OCI-LY7 (cell line): ENCODE results near the gene LRFN2. TPM values are rescaled to one million over a fixed set of nuclear protein-coding genes. Genes with fewer than 3 reads are reported as not detected.

Source experiments
- BruUV-seq: library from RNA; stranded (reverse); fragments of 400-500 nt; replicated peaks from 2 replicates; lab custom pipeline; 2021; lab: Mats Ljungman, UMichigan
- CTCF ChIA-PET: fragments of 300-600 bp; sonication (Branson Sonifier 250); formaldehyde crosslinking; loops from one replicate; lab custom pipeline; 2022; ENCODE audit warnings: antibody characterized with exemption; ENCODE audit not compliant: unreplicated experiment; lab: Charles Lee
- POLR2A ChIA-PET: fragments of 300-600 bp; sonication (Branson Sonifier 250); formaldehyde crosslinking; loops from one replicate; lab custom pipeline; 2022; ENCODE audit warnings: antibody characterized with exemption; lab: Charles Lee
- DNase-seq: peaks from one replicate; pipeline ENCODE4 v3.0.0-alpha.2; 2015; ENCODE audit warnings: low spot score
- H2AFZ ChIP-seq: fragments of 200-600 bp; sonication (generic), shearing (Covaris generic); 2 replicates; pipeline ENCODE4 v1.6.1; 2014; ENCODE audit warnings: mild to moderate bottlenecking, antibody characterized with exemption, low read length, moderate library complexity
- H3K27ac ChIP-seq: fragments of 200-600 bp; sonication (generic); 2 replicates; pipeline ENCODE4 v1.5.1; 2014; ENCODE audit warnings: mixed run types, low read depth, mild to moderate bottlenecking, moderate library complexity, low read length, inconsistent platforms; ENCODE audit not compliant: poor library complexity, severe bottlenecking
- H3K36me3 ChIP-seq: fragments of 200-600 bp; sonication (generic); 2 replicates; pipeline ENCODE4 v1.6.1; 2014; ENCODE audit warnings: mild to moderate bottlenecking, antibody characterized with exemption, low read length, moderate library complexity, mixed read lengths; ENCODE audit not compliant: insufficient read depth
- H3K4me1 ChIP-seq: fragments of 200-600 bp; sonication (generic); 2 replicates; pipeline ENCODE4 v1.5.1; 2014; ENCODE audit warnings: mild to moderate bottlenecking, low read length; ENCODE audit not compliant: insufficient read depth, poor library complexity, severe bottlenecking
- H3K4me2 ChIP-seq: fragments of 200-600 bp; sonication (generic); 2 replicates; pipeline ENCODE4 v1.6.1; 2014; ENCODE audit warnings: mild to moderate bottlenecking, low read length
- H3K4me3 ChIP-seq: fragments of 200-600 bp; sonication (generic); 2 replicates; pipeline ENCODE4 v1.5.1; 2014; ENCODE audit warnings: mild to moderate bottlenecking, low read depth, low read length; ENCODE audit not compliant: poor library complexity, severe bottlenecking
- H3K79me2 ChIP-seq: fragments of 200-600 bp; sonication (generic); 2 replicates; pipeline ENCODE4 v1.6.1; 2016; ENCODE audit warnings: low read depth, mild to moderate bottlenecking, low read length, moderate library complexity, mixed read lengths; ENCODE audit not compliant: insufficient read depth
- H3K9me2 ChIP-seq: fragments of 200-600 bp; sonication (generic); 2 replicates; pipeline ENCODE4 v1.6.1; 2016; ENCODE audit warnings: mild to moderate bottlenecking, low read length, mixed read lengths; ENCODE audit not compliant: insufficient read depth
- H3K9me3 ChIP-seq: fragments of 200-600 bp; sonication (generic); 2 replicates; pipeline ENCODE4 v1.6.1; 2014; ENCODE audit warnings: mild to moderate bottlenecking, mixed run types, low read length, mixed read lengths
- H4K20me1 ChIP-seq: fragments of 200-600 bp; sonication (generic); 2 replicates; pipeline ENCODE4 v1.6.1; 2014; ENCODE audit warnings: mild to moderate bottlenecking, antibody characterized with exemption, low read length, moderate library complexity, mixed read lengths; ENCODE audit not compliant: insufficient read depth
- CTCF ChIP-seq: fragments of 200-600 bp; sonication (generic); conservative IDR thresholded peaks from 2 replicates; pipeline ENCODE4 v1.5.1; 2014; ENCODE audit warnings: mild to moderate bottlenecking, antibody characterized with exemption, low read length, moderate library complexity, mixed read lengths
- EZH2phosphoT487 ChIP-seq: fragments of 200-600 bp; sonication (generic); IDR thresholded peaks from 2 replicates; pipeline ENCODE4 v1.6.1; 2018; ENCODE audit warnings: low read depth, borderline replicate concordance, mild to moderate bottlenecking, mixed run types, antibody characterized with exemption, low read length, moderate library complexity, mixed read lengths
- intact Hi-C: fragments of 100-400 bp; cut with micrococcal nuclease; formaldehyde crosslinking; loops from one replicate; pipeline ENCODE4 v1.10.0; 2022; ENCODE audit not compliant: unreplicated experiment
- total RNA-seq, 2 experiments: library from RNA; depleted of rRNA in 1 of 2; stranded (reverse); fragments of >200 nt in 1 of 2; shearing (Covaris generic) in 1 of 2; gene quantifications; 2 replicates each; pipeline ENCODE4 v1.2.3, GENCODE V29; 2014 to 2022

LRFN2 gene
- total RNA-seq, 2 experiments from 2014 or later: not detected

- Histone ChIP-seq H3K9me3 (peaks cover 2% of the 10 kb centered on the region; the same call in 1 of the 2 replicates), H3K36me3 (no peaks in the 10 kb centered on the region), H4K20me1 (no peaks in the 10 kb centered on the region), H3K4me2 (no peak overlapping the region), H3K4me1 (no peaks in the 10 kb centered on the region), H3K4me3 (no peak overlapping the region), H3K27ac (no peak overlapping the region), H3K9me2 (no peaks in the 10 kb centered on the region), H2AFZ (no peak overlapping the region), H3K79me2 (no peaks in the 10 kb centered on the region)
- BruUV-seq: no TSS peak
- TF ChIP-seq CTCF: no peak
- TF ChIP-seq EZH2phosphoT487: no peak
- ChIA-PET POLR2A (interaction anchor here (1.0 kb wide), 1 partner anchor 53 kb away, joined by 5 read pairs; no protein-coding TSS in a partner anchor), CTCF (no interaction called here)
- intact Hi-C loops: no loop called here
- no peak for DNase-seq
Measured at GRCh38 chr6:40371621-40372020, 215.5 kb downstream of the LRFN2 start.

- Histone ChIP-seq H3K79me2 (no peaks in the 10 kb centered on the region), H2AFZ (no peak overlapping the region), H3K9me2 (no peaks in the 10 kb centered on the region), H3K36me3 (no peaks in the 10 kb centered on the region), H3K4me2 (no peak overlapping the region), H3K4me1 (no peaks in the 10 kb centered on the region), H3K27ac (no peak overlapping the region), H3K4me3 (no peak overlapping the region), H3K9me3 (peaks cover 5% of the 10 kb centered on the region; the same call in 1 of the 2 replicates), H4K20me1 (no peaks in the 10 kb centered on the region)
- no TSS peak for BruUV-seq
- intact Hi-C loops: no loop called here
- CTCF ChIA-PET: no interaction called here
- no peak for TF ChIP-seq CTCF
- TF ChIP-seq EZH2phosphoT487: no peak
- POLR2A ChIA-PET: interaction anchor here (0.6 to 1.0 kb wide), 2 partner anchors 52 to 1279 kb away, joined by 3 to 5 read pairs; no protein-coding TSS in a partner anchor
- DNase-seq: no peak
Measured at GRCh38 chr6:40371095-40371494, 216.1 kb downstream of the LRFN2 start.

DNA sequence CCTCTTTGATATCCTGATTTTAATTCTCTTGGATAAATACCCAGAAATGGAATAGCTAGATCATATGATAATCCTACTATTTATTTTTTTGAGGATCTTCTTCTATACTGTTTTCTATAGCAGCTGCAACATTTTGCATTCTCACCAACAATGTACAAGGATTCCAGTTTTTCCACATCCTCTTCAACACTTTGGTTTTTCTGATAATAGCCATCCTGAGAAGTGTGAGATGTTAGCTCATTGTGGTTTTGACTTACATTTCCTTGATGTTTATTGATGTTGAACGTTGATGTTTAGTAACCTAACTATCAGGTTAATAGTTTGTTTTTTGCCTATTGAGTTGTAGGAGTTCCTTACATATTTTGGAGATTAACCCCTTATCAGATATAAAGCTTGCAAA is 217.3 kb downstream of the LRFN2 start:
- H3K27ac ChIP-seq: no peak overlapping the region
- no TSS peak for BruUV-seq
- ChIA-PET CTCF (no interaction called here), POLR2A (interaction anchor here (0.7 kb wide), 1 partner anchor 1003 kb away, joined by 3 read pairs; no protein-coding TSS in a partner anchor)
- H3K79me2 ChIP-seq: no peaks in the 10 kb centered on the region
- no peak overlapping the region for H3K4me3 ChIP-seq
- peaks cover 5% of the 10 kb centered on the region; the same call in 1 of the 2 replicates for H3K9me3 ChIP-seq
- DNase-seq: no peak
- H3K9me2 ChIP-seq: no peaks in the 10 kb centered on the region
- no peaks in the 10 kb centered on the region for H3K36me3 ChIP-seq
- intact Hi-C loops: no loop called here
- H2AFZ ChIP-seq: no peak overlapping the region
- H3K4me1 ChIP-seq: no peaks in the 10 kb centered on the region
- no peak overlapping the region for H3K4me2 ChIP-seq
- H4K20me1 ChIP-seq: no peaks in the 10 kb centered on the region
- no peak for TF ChIP-seq CTCF
- no peak for TF ChIP-seq EZH2phosphoT487
